ENCODE results near the gene MRPS2.

The MRPS2 gene

GRCh38 chr9:135482015-135482754 is 18.3 kb upstream of the MRPS2 start:
- Histone ChIP-seq H3K36me3 (ENCODE audit: control insufficient read depth, insufficient read depth, low read length, severe bottlenecking) (peaks cover 32% of the 10 kb centered on the region), H3K4me1 (ENCODE audit: control insufficient read depth, insufficient read depth, low read length) (peaks cover 12% of the 10 kb centered on the region), H3K4me3 (ENCODE audit: low read length) (no peak overlapping the region), H3K9ac (ENCODE audit: low read length) (no peak overlapping the region), H3K27me3 (replicated peaks; ENCODE audit: control insufficient read depth, insufficient read depth, low read length) (no peaks in the 10 kb centered on the region), H3K9me3 (ENCODE audit: control insufficient read depth, low read length) (no peaks in the 10 kb centered on the region)
- no peak for DNase-seq (ENCODE audit: low read depth)

GRCh38 chr9:135484460-135485277 is 15.8 kb upstream of the MRPS2 start:
- Histone ChIP-seq H3K36me3 (ENCODE audit: control insufficient read depth, insufficient read depth, low read length, severe bottlenecking) (peaks cover 39% of the 10 kb centered on the region), H3K4me1 (ENCODE audit: control insufficient read depth, insufficient read depth, low read length) (peaks cover 4% of the 10 kb centered on the region), H3K27me3 (replicated peaks; ENCODE audit: control insufficient read depth, insufficient read depth, low read length) (no peaks in the 10 kb centered on the region), H3K9me3 (ENCODE audit: control insufficient read depth, low read length) (no peaks in the 10 kb centered on the region), H3K9ac (ENCODE audit: low read length) (no peak overlapping the region), H3K4me3 (ENCODE audit: low read length) (no peak overlapping the region)
- no peak for DNase-seq (ENCODE audit: low read depth)

GRCh38 chr9:135485385-135485784 is 15.1 kb upstream of the MRPS2 start:
- H3K4me1 ChIP-seq (ENCODE audit: control insufficient read depth, insufficient read depth, low read length), result peaks cover 4% of the 10 kb centered on the region
- peaks cover 39% of the 10 kb centered on the region for H3K36me3 ChIP-seq (ENCODE audit: control insufficient read depth, insufficient read depth, low read length, severe bottlenecking)
- no peak overlapping the region for H3K9ac ChIP-seq (ENCODE audit: low read length)
- no peaks in the 10 kb centered on the region for H3K9me3 ChIP-seq (ENCODE audit: control insufficient read depth, low read length)
- DNase-seq (ENCODE audit: low read depth), result no peak
- H3K27me3 ChIP-seq (replicated peaks; ENCODE audit: control insufficient read depth, insufficient read depth, low read length), result no peaks in the 10 kb centered on the region
- H3K4me3 ChIP-seq (ENCODE audit: low read length), result no peak overlapping the region

- no peak for DNase-seq (ENCODE audit: low read depth)
- Histone ChIP-seq H3K36me3 (ENCODE audit: control insufficient read depth, insufficient read depth, low read length, severe bottlenecking) (peaks cover 39% of the 10 kb centered on the region), H3K9ac (ENCODE audit: low read length) (no peak overlapping the region), H3K9me3 (ENCODE audit: control insufficient read depth, low read length) (no peaks in the 10 kb centered on the region), H3K4me1 (ENCODE audit: control insufficient read depth, insufficient read depth, low read length) (peaks cover 1% of the 10 kb centered on the region), H3K4me3 (ENCODE audit: low read length) (no peak overlapping the region), H3K27me3 (replicated peaks; ENCODE audit: control insufficient read depth, insufficient read depth, low read length) (no peaks in the 10 kb centered on the region)
Observed at GRCh38 chr9:135485832-135486231, 14.7 kb upstream of the MRPS2 start.

DNA sequence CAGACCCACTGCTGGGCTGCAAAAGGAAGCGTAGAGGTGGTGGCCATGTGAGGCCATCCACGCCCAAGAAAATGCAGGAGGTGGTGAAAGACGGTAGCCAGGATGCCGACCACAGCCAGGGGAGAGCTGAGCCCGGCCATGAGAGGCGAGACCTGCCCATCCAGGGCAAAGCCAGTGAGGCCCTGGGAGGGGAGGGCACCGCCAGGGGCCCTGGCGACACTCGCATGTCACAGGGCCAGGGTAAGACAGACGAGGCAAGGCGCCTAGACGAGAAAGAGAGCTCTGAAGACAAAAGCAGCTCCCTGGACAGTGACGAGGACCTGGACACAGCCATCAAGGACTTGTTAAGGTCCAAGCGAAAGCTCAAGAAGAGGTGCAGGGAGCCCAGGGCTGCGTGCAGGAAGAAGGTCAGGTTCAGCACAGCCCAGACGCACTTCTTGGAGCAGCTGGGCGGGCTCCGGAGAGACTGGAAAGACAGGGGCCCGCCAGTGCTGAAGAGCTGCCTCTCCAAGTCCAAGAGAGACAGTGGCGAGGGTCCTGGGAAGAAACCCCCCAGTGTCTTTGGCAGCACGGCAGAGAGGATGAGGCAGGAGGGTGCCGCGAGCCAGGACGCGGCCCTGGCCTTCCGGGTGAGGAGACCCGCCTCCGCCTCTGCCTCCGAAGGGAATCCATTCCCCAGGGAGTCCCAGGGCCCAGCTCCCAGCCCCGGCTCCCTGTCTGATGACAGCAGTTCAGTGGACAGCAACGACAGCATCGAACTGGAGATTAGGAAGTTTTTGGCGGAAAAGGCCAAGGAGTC is 14.0 kb upstream of the MRPS2 start:
- peaks cover 39% of the 10 kb centered on the region for H3K36me3 ChIP-seq (ENCODE audit: control insufficient read depth, insufficient read depth, low read length, severe bottlenecking)
- DNase-seq (ENCODE audit: low read depth), result no peak

GRCh38 chr9:135487281-135488012 is 13.0 kb upstream of the MRPS2 start:
- H3K36me3 ChIP-seq (ENCODE audit: control insufficient read depth, insufficient read depth, low read length, severe bottlenecking), result peaks cover 39% of the 10 kb centered on the region
- no peak overlapping the region for H3K4me3 ChIP-seq (ENCODE audit: low read length)
- H3K4me1 ChIP-seq (ENCODE audit: control insufficient read depth, insufficient read depth, low read length), result no peaks in the 10 kb centered on the region
- no peak overlapping the region for H3K9ac ChIP-seq (ENCODE audit: low read length)
- H3K9me3 ChIP-seq (ENCODE audit: control insufficient read depth, low read length), result no peaks in the 10 kb centered on the region
- no peaks in the 10 kb centered on the region for H3K27me3 ChIP-seq (replicated peaks; ENCODE audit: control insufficient read depth, insufficient read depth, low read length)
- DNase-seq (ENCODE audit: low read depth), result no peak

More for the DNA sequence above, 14.0 kb upstream of the MRPS2 start:
- Histone ChIP-seq H3K4me1 (ENCODE audit: control insufficient read depth, insufficient read depth, low read length) (no peaks in the 10 kb centered on the region), H3K27me3 (replicated peaks; ENCODE audit: control insufficient read depth, insufficient read depth, low read length) (no peaks in the 10 kb centered on the region), H3K9ac (ENCODE audit: low read length) (no peak overlapping the region), H3K9me3 (ENCODE audit: control insufficient read depth, low read length) (no peaks in the 10 kb centered on the region), H3K4me3 (ENCODE audit: low read length) (no peak overlapping the region)

DNA sequence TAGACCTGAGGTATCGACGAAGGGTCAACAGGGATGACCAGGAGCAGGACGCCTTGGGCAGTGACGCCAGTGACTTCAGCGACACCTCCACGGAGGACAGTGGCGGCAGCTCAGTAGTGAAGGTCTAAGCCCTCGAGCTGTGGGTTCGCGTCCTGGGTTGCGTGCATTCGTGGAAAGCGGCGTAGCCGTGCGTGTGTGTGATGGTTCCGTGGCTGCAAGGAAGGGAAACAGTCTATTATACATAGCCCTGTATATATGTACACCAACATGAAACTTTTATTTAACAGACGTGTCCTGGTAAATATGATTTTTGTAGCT is 12.5 kb upstream of the MRPS2 start:
- Histone ChIP-seq H3K4me3 (ENCODE audit: low read length) (no peak overlapping the region), H3K36me3 (ENCODE audit: control insufficient read depth, insufficient read depth, low read length, severe bottlenecking) (peaks cover 39% of the 10 kb centered on the region), H3K27me3 (replicated peaks; ENCODE audit: control insufficient read depth, insufficient read depth, low read length) (no peaks in the 10 kb centered on the region), H3K4me1 (ENCODE audit: control insufficient read depth, insufficient read depth, low read length) (no peaks in the 10 kb centered on the region), H3K9me3 (ENCODE audit: control insufficient read depth, low read length) (no peaks in the 10 kb centered on the region), H3K9ac (ENCODE audit: low read length) (no peak overlapping the region)
- no peak for DNase-seq (ENCODE audit: low read depth)

DNA sequence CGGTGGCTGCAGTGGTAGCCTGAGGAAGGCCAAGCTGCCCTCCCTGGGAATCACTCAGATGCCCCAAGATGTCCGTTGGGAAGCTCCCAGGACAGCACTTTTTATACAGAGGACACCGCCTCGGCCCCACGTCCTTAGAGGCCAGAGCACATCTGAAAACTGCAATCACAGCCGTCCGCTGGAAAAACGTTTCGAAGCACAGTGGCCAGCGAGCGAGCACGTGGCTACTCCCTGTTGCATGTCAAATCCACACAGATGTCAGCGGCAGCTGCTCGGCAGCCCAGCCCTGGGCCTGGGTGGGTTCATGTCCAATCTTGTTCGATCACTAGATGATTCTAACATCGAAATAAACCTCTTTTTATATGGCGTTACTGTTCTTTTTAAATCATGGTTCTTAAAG is 12.0 kb upstream of the MRPS2 start:
- H3K4me3 ChIP-seq (ENCODE audit: low read length), result no peak overlapping the region
- no peaks in the 10 kb centered on the region for H3K9me3 ChIP-seq (ENCODE audit: control insufficient read depth, low read length)
- no peaks in the 10 kb centered on the region for H3K27me3 ChIP-seq (replicated peaks; ENCODE audit: control insufficient read depth, insufficient read depth, low read length)
- H3K4me1 ChIP-seq (ENCODE audit: control insufficient read depth, insufficient read depth, low read length), result no peaks in the 10 kb centered on the region
- H3K36me3 ChIP-seq (ENCODE audit: control insufficient read depth, insufficient read depth, low read length, severe bottlenecking), result peaks cover 38% of the 10 kb centered on the region
- no peak for DNase-seq (ENCODE audit: low read depth)
- H3K9ac ChIP-seq (ENCODE audit: low read length), result no peak overlapping the region

DNA sequence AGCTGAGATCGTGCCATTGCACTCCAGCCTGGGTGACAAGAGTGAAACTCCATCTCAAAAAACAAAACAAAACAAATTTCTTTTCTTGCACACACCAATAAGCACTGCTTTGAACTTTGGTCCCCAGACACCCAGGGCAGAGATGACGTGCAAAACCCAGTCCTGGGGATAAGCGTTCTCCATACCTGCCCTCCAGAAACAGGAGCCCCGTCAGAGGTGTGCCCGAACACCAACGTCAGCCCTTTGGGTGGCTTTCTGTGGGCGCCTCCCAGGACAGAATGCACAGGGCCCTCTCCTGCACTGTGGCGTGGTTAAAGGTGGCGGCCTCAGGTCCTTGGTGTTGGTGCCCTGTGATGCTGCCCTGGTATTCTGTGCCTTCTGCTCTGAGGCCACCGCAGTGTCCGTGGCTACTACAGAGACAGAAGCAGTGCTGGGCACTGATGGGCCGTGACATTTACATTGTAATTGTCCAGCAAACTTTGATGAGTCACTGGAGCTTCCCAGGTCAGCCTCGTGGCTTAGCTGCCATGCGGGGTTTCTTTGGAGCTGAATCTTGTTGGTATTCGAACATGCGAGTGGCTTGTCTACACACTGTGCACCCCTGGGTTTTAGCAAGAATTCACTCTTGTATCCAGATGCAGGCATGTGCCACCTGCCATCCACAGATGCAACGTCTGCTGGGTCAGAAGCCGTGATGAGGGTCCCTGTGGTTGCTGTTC is 11.1 kb upstream of the MRPS2 start:
- DNase-seq (ENCODE audit: low read depth), result no peak
- Histone ChIP-seq H3K4me1 (ENCODE audit: control insufficient read depth, insufficient read depth, low read length) (no peaks in the 10 kb centered on the region), H3K36me3 (ENCODE audit: control insufficient read depth, insufficient read depth, low read length, severe bottlenecking) (peaks cover 32% of the 10 kb centered on the region), H3K9me3 (ENCODE audit: control insufficient read depth, low read length) (no peaks in the 10 kb centered on the region), H3K4me3 (ENCODE audit: low read length) (no peak overlapping the region), H3K9ac (ENCODE audit: low read length) (no peak overlapping the region), H3K27me3 (replicated peaks; ENCODE audit: control insufficient read depth, insufficient read depth, low read length) (no peaks in the 10 kb centered on the region)

- no peak for DNase-seq (ENCODE audit: low read depth)
- Histone ChIP-seq H3K4me3 (ENCODE audit: low read length) (no peak overlapping the region), H3K4me1 (ENCODE audit: control insufficient read depth, insufficient read depth, low read length) (no peaks in the 10 kb centered on the region), H3K9me3 (ENCODE audit: control insufficient read depth, low read length) (no peaks in the 10 kb centered on the region), H3K9ac (ENCODE audit: low read length) (no peak overlapping the region), H3K27me3 (replicated peaks; ENCODE audit: control insufficient read depth, insufficient read depth, low read length) (no peaks in the 10 kb centered on the region), H3K36me3 (ENCODE audit: control insufficient read depth, insufficient read depth, low read length, severe bottlenecking) (peaks cover 22% of the 10 kb centered on the region)
Observed at GRCh38 chr9:135490166-135490870, 10.2 kb upstream of the MRPS2 start.
